SK-N-SH treated with all-trans-retinoic acid at 6 μM for 48 hours (cell line): ENCODE measurements around the gene CPOX.

ENCODE experiments used
- ATAC-seq: fragments of 200-7000 bp; cut with Tn5 transposase; 3 replicates; pipeline ENCODE4 v1.9.1; 2020; ENCODE audit warnings: mild to moderate bottlenecking, moderate library complexity
- ARNTL ChIP-seq: fragments of 450-650 bp; formaldehyde crosslinking; IDR thresholded peaks from 2 replicates; pipeline ENCODE4 v1.5.0; 2020; ENCODE audit warnings: low read depth, mild to moderate bottlenecking, moderate library complexity, borderline replicate concordance
- BACH2 ChIP-seq: fragments of 250-450 bp; sonication (Bioruptor Pico); IDR thresholded peaks from 2 replicates; pipeline ENCODE4 v1.9.0; 2021; ENCODE audit warnings: mild to moderate bottlenecking, borderline replicate concordance
- GLIS3 ChIP-seq: fragments of 250-450 bp; sonication (Bioruptor Pico); IDR thresholded peaks from 2 replicates; pipeline ENCODE4 v1.5.0; 2020; ENCODE audit warnings: mild to moderate bottlenecking, moderate library complexity
- ISL1 ChIP-seq: fragments of 250-450 bp; sonication (Bioruptor Pico); IDR thresholded peaks from 2 replicates; pipeline ENCODE4 v2.1.2; 2022; ENCODE audit warnings: mild to moderate bottlenecking, moderate library complexity
- RARB ChIP-seq: fragments of 250-450 bp; sonication (Bioruptor Pico); IDR thresholded peaks from 2 replicates; pipeline ENCODE4 v1.8.0; 2021; ENCODE audit warnings: mild to moderate bottlenecking, moderate library complexity
- SNAI2 ChIP-seq: fragments of 250-450 bp; sonication (Bioruptor Pico); IDR thresholded peaks from 2 replicates; pipeline ENCODE4 v1.5.0; 2020; ENCODE audit warnings: mild to moderate bottlenecking, moderate library complexity
- TCF4 ChIP-seq: fragments of 250-450 bp; sonication (Bioruptor Pico); IDR thresholded peaks from 2 replicates; pipeline ENCODE4 v1.8.0; 2021; ENCODE audit warnings: mild to moderate bottlenecking, moderate library complexity, borderline replicate concordance
- TOX ChIP-seq: fragments of 250-450 bp; sonication (Bioruptor Pico); IDR thresholded peaks from 2 replicates; pipeline ENCODE4 v1.8.0; 2021; ENCODE audit warnings: mild to moderate bottlenecking, moderate library complexity, borderline replicate concordance
- ZC3H10 ChIP-seq: fragments of 250-450 bp; sonication (Bioruptor Pico); IDR thresholded peaks from 2 replicates; pipeline ENCODE4 v1.5.1; 2021; ENCODE audit warnings: mild to moderate bottlenecking, moderate library complexity
- ZFP3 ChIP-seq: fragments of 250-450 bp; sonication (Bioruptor Pico); IDR thresholded peaks from 2 replicates; pipeline ENCODE4 v1.5.0; 2020; ENCODE audit warnings: mild to moderate bottlenecking, moderate library complexity
- ZFP30 ChIP-seq: fragments of 450-650 bp; formaldehyde crosslinking; IDR thresholded peaks from 2 replicates; pipeline ENCODE4 v1.5.0; 2022; ENCODE audit warnings: mild to moderate bottlenecking, moderate library complexity
- ZNF565 ChIP-seq: fragments of 450-650 bp; formaldehyde crosslinking; conservative IDR thresholded peaks from 2 replicates; pipeline ENCODE4 v1.5.0; 2020; ENCODE audit warnings: low read depth, mild to moderate bottlenecking, moderate library complexity
- ZNF70 ChIP-seq: fragments of 450-650 bp; formaldehyde crosslinking; IDR thresholded peaks from 2 replicates; pipeline ENCODE4 v1.5.0; 2020; ENCODE audit warnings: mild to moderate bottlenecking, moderate library complexity
- ZNF8 ChIP-seq: fragments of 450-650 bp; formaldehyde crosslinking; IDR thresholded peaks from 2 replicates; pipeline ENCODE4 v1.5.0; 2020; ENCODE audit warnings: mild to moderate bottlenecking, moderate library complexity
- TF ChIP-seq, protein P1 (sequence below): fragments of 250-450 bp; sonication (Bioruptor Pico); IDR thresholded peaks from 2 replicates; pipeline ENCODE4 v1.5.1; 2020; ENCODE audit warnings: low read depth, mild to moderate bottlenecking, moderate library complexity
- TF ChIP-seq, protein P2 (sequence below): fragments of 250-450 bp; sonication (Bioruptor Pico); IDR thresholded peaks from 2 replicates; pipeline ENCODE4 v1.8.0; 2020; ENCODE audit warnings: mild to moderate bottlenecking, moderate library complexity, borderline replicate concordance
- TF ChIP-seq, protein P3 (sequence below): fragments of 250-450 bp; sonication (Bioruptor Pico); IDR thresholded peaks from 2 replicates; pipeline ENCODE4 v1.5.0; 2020; ENCODE audit warnings: mild to moderate bottlenecking, moderate library complexity
- TF ChIP-seq, protein P4 (sequence below): fragments of 250-450 bp; sonication (Bioruptor Pico); IDR thresholded peaks from 2 replicates; pipeline ENCODE4 v1.5.1; 2021; ENCODE audit warnings: mild to moderate bottlenecking, moderate library complexity
- TF ChIP-seq, protein P5 (sequence below): fragments of 250-450 bp; sonication (Bioruptor Pico); IDR thresholded peaks from 2 replicates; pipeline ENCODE4 v1.8.0; 2021; ENCODE audit warnings: low read depth, mild to moderate bottlenecking, moderate library complexity, borderline replicate concordance

CPOX gene

DNA sequence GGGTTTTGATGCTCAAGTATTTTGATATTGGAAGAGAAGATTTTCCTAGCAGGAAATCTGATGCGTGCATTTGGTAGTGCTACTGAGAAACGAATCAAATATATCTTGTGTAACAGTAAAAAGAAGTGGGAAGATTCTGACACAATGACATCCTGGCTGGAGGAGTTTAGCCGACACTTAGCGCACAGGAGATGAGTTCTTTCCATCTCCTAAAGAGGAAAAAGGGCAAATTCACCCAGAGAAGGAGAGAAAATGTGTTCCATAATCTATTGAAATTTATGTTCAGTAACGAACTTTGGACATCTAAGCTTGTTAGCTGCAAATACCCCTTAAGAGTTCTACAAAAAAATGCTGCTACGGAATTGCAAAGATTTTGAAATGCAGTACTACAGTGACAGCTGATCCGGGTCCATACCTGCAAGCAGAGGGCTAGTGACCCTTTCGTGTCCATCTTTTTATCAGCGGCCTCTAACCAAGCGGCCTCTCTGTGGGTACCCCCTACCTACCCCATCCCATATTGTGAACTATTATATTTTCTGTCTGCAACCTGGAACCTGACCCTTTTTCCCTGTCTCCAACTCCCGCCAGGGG is 971 bp downstream of the CPOX start:
- ATAC-seq = no peak
- no peak for TF ChIP-seq ZNF565 (CRISPR knock-in tag)
- TF ChIP-seq ZNF8 (CRISPR knock-in tag) = no peak
- TF ChIP-seq GLIS3 (CRISPR knock-in tag) = no peak
- TF ChIP-seq, protein P1, sequence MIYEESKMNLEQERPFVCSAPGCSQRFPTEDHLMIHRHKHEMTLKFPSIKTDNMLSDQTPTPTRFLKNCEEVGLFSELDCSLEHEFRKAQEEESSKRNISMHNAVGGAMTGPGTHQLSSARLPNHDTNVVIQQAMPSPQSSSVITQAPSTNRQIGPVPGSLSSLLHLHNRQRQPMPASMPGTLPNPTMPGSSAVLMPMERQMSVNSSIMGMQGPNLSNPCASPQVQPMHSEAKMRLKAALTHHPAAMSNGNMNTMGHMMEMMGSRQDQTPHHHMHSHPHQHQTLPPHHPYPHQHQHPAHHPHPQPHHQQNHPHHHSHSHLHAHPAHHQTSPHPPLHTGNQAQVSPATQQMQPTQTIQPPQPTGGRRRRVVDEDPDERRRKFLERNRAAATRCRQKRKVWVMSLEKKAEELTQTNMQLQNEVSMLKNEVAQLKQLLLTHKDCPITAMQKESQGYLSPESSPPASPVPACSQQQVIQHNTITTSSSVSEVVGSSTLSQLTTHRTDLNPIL (CRISPR knock-in tag) = no peak
- TF ChIP-seq, protein P2, sequence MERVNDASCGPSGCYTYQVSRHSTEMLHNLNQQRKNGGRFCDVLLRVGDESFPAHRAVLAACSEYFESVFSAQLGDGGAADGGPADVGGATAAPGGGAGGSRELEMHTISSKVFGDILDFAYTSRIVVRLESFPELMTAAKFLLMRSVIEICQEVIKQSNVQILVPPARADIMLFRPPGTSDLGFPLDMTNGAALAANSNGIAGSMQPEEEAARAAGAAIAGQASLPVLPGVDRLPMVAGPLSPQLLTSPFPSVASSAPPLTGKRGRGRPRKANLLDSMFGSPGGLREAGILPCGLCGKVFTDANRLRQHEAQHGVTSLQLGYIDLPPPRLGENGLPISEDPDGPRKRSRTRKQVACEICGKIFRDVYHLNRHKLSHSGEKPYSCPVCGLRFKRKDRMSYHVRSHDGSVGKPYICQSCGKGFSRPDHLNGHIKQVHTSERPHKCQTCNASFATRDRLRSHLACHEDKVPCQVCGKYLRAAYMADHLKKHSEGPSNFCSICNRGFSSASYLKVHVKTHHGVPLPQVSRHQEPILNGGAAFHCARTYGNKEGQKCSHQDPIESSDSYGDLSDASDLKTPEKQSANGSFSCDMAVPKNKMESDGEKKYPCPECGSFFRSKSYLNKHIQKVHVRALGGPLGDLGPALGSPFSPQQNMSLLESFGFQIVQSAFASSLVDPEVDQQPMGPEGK (CRISPR knock-in tag) = no peak
- TF ChIP-seq, protein P3, sequence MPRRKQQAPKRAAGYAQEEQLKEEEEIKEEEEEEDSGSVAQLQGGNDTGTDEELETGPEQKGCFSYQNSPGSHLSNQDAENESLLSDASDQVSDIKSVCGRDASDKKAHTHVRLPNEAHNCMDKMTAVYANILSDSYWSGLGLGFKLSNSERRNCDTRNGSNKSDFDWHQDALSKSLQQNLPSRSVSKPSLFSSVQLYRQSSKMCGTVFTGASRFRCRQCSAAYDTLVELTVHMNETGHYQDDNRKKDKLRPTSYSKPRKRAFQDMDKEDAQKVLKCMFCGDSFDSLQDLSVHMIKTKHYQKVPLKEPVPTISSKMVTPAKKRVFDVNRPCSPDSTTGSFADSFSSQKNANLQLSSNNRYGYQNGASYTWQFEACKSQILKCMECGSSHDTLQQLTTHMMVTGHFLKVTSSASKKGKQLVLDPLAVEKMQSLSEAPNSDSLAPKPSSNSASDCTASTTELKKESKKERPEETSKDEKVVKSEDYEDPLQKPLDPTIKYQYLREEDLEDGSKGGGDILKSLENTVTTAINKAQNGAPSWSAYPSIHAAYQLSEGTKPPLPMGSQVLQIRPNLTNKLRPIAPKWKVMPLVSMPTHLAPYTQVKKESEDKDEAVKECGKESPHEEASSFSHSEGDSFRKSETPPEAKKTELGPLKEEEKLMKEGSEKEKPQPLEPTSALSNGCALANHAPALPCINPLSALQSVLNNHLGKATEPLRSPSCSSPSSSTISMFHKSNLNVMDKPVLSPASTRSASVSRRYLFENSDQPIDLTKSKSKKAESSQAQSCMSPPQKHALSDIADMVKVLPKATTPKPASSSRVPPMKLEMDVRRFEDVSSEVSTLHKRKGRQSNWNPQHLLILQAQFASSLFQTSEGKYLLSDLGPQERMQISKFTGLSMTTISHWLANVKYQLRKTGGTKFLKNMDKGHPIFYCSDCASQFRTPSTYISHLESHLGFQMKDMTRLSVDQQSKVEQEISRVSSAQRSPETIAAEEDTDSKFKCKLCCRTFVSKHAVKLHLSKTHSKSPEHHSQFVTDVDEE (CRISPR knock-in tag) = no peak
- no peak for TF ChIP-seq ZFP30 (CRISPR knock-in tag)
- no peak for TF ChIP-seq ARNTL (CRISPR knock-in tag)
- no peak for TF ChIP-seq RARB (CRISPR knock-in tag)
- TF ChIP-seq SNAI2 (CRISPR knock-in tag) = no peak

DNA sequence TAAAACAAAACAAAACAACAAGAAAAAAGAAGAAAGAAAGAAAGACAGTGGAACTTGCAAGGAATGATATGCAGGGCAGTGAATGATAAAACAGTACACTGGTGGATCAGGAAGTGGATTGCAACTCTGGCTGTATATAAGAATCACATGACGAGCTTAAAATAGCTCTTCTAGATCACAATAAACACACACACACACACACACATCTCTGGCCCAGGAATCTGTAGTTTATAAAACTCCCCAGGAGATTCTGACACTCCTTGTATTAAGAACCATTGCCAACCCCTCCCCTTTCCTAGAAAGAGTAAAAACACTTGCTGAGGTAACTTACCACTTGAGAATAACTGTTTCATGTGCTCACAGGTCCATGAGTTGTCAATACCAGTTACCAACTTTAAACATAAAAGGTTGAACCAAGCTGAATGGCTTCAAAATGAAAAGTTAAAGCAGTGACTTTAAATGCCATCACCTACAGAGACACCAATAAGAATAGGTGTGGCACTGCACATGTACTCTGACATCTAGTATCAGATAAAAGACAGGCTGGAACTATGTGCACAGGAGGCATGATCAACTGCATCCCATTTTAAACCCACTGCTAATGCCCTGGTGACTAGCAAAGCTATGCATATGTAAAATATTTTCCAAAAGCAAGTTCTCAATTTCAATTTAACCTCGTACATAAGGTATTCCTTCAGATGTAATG is 3.9 kb downstream of the CPOX start:
- TF ChIP-seq ZNF70 (CRISPR knock-in tag) (no peak), ZFP3 (CRISPR knock-in tag) (no peak), TCF4 (no peak), ZC3H10 (CRISPR knock-in tag) (no peak)
- TF ChIP-seq, protein P2 (CRISPR knock-in tag) = no peak
- no peak for ATAC-seq

DNA sequence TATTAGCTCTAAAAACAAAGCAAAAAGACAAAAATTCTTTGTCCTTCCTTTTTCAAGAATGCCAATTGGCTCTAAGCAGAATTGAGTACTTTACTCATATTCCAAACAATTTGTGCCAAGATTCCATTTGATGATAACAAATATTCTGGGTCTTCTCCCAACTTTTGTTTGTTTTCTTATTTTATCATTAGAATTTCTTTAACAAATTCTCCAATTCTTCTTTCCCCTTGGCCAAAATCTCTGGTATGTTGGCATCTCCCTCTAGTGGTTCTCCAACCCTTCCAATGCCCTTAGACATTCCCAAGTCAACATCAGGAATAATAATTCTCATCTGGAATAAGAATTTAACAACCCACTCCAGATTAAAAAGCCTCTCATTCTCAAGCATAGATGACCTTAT is 5.3 kb downstream of the CPOX start:
- no peak for ATAC-seq
- TF ChIP-seq ISL1 (CRISPR knock-in tag) (no peak), SNAI2 (CRISPR knock-in tag) (no peak), ZFP30 (CRISPR knock-in tag) (no peak), GLIS3 (CRISPR knock-in tag) (no peak), ZNF565 (CRISPR knock-in tag) (no peak), RARB (CRISPR knock-in tag) (no peak), TOX (CRISPR knock-in tag) (no peak), ARNTL (CRISPR knock-in tag) (no peak), ZNF8 (CRISPR knock-in tag) (no peak), BACH2 (CRISPR knock-in tag) (no peak)
- TF ChIP-seq, protein P4, sequence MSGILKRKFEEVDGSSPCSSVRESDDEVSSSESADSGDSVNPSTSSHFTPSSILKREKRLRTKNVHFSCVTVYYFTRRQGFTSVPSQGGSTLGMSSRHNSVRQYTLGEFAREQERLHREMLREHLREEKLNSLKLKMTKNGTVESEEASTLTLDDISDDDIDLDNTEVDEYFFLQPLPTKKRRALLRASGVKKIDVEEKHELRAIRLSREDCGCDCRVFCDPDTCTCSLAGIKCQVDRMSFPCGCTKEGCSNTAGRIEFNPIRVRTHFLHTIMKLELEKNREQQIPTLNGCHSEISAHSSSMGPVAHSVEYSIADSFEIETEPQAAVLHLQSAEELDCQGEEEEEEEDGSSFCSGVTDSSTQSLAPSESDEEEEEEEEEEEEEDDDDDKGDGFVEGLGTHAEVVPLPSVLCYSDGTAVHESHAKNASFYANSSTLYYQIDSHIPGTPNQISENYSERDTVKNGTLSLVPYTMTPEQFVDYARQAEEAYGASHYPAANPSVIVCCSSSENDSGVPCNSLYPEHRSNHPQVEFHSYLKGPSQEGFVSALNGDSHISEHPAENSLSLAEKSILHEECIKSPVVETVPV (CRISPR knock-in tag) = no peak
- TF ChIP-seq, protein P5, sequence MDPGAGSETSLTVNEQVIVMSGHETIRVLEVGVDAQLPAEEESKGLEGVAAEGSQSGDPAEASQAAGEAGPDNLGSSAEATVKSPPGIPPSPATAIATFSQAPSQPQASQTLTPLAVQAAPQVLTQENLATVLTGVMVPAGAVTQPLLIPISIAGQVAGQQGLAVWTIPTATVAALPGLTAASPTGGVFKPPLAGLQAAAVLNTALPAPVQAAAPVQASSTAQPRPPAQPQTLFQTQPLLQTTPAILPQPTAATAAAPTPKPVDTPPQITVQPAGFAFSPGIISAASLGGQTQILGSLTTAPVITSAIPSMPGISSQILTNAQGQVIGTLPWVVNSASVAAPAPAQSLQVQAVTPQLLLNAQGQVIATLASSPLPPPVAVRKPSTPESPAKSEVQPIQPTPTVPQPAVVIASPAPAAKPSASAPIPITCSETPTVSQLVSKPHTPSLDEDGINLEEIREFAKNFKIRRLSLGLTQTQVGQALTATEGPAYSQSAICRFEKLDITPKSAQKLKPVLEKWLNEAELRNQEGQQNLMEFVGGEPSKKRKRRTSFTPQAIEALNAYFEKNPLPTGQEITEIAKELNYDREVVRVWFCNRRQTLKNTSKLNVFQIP (CRISPR knock-in tag) = no peak
- TF ChIP-seq, protein P1 (CRISPR knock-in tag) = no peak
- TF ChIP-seq, protein P2 (CRISPR knock-in tag) = no peak
